Breast epithelium (tissue), 3 donors: ENCODE measurements around the gene TANK.

Experiments used
- POLR2A ChIP-seq: fragments of 450-650 bp; IDR thresholded peaks from one replicate; pipeline ENCODE4 v1.6.1; 2016; ENCODE audit warnings: antibody characterized with exemption, mild to moderate bottlenecking, moderate library complexity
- TF ChIP-seq, protein P1 (sequence below), 3 donors: fragments of 450-650 bp; IDR thresholded peaks; one replicate each; pipeline ENCODE4 v1.5.1; 2016 to 2017; ENCODE audit warnings: antibody characterized with exemption in 3 of 3, mild to moderate bottlenecking in 3 of 3, moderate library complexity in 3 of 3

DNA sequence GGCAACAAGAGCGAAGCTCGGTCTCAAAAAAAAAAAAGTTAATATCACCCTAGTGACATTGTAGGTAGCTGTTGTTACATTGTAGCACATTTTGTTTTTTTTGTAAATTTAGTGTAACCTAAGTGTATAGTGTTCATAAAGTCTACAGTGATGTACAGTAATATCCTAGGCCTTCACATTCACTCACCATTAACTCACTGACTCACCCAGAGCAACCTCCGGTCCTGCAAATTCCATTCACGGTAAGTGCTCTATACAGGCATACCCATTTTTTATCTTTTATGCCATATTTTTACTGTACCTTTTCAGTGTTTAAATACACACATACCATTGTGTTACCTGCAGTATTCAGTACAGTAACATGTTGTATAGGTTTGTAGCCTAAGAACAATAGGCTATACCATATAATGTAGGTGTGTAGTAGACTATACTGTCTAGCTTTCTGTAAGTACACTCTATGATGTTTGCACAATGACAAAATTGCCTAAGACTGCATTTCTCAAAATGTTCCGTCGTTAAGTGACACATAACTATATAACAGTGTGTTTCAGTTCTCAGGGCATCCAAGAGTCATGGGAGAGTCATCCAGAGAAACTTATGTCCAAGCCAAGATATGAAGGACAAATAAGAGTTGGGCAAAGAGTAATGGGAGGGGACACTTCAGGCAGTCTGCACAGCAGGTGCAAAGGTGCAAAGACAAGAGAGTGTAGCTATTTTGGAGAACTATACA lies 68.4 kb downstream of the TANK start:
- TF ChIP-seq, protein P1, sequence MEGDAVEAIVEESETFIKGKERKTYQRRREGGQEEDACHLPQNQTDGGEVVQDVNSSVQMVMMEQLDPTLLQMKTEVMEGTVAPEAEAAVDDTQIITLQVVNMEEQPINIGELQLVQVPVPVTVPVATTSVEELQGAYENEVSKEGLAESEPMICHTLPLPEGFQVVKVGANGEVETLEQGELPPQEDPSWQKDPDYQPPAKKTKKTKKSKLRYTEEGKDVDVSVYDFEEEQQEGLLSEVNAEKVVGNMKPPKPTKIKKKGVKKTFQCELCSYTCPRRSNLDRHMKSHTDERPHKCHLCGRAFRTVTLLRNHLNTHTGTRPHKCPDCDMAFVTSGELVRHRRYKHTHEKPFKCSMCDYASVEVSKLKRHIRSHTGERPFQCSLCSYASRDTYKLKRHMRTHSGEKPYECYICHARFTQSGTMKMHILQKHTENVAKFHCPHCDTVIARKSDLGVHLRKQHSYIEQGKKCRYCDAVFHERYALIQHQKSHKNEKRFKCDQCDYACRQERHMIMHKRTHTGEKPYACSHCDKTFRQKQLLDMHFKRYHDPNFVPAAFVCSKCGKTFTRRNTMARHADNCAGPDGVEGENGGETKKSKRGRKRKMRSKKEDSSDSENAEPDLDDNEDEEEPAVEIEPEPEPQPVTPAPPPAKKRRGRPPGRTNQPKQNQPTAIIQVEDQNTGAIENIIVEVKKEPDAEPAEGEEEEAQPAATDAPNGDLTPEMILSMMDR (IDR thresholded peaks at IDR 0.05) = no peak
- no peak for TF ChIP-seq POLR2A
